GM19452 (cell line): ENCODE data around the gene EYA2.

Experiments used
- ATAC-seq: cut with Tn5 transposase; IDR thresholded peaks from one replicate; pipeline ENCODE4 v1.9.1; 2021; ENCODE audit not compliant: unreplicated experiment

The EYA2 gene

DNA sequence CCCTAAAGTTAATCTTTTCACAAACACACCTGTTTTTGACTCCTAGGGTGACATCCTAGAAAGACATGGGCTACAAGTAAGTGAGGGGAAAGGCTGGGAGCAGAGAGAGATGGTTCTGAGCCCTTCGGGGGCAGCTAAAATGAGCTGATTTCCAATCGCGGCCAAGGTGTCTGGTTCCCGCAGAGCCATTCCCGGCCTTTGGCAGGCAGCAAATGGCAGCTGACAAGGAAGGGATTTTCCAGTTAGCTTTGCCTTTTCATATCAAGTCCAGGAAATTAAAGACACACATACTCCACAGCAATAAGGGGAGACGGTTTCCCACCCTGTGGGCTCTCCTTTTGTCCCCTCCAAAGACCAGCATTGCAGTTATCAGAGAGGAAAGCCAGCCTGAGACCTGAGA, 233.4 kb downstream of the EYA2 start:
- ATAC-seq, result no peak

DNA sequence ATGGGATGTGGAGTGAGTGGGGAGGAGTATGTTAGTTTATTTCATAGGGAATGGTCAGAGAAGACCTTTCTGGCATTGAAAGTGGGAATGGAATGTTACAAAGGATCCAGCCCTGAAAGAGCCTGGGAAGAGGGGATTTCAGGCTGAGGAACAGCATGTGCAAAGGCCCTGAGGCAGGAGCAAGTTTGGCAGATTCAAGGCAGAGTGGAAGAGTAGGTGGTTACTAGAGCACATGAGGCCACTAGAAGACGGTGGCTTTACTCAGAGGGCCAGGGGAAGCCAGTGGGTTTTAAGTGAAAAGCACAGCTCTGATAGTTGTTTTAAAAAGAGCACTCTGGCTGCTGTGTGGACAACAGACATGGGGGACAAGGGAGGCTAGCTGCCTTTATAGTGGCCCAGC, 234.7 kb downstream of the EYA2 start:
- no peak for ATAC-seq

DNA sequence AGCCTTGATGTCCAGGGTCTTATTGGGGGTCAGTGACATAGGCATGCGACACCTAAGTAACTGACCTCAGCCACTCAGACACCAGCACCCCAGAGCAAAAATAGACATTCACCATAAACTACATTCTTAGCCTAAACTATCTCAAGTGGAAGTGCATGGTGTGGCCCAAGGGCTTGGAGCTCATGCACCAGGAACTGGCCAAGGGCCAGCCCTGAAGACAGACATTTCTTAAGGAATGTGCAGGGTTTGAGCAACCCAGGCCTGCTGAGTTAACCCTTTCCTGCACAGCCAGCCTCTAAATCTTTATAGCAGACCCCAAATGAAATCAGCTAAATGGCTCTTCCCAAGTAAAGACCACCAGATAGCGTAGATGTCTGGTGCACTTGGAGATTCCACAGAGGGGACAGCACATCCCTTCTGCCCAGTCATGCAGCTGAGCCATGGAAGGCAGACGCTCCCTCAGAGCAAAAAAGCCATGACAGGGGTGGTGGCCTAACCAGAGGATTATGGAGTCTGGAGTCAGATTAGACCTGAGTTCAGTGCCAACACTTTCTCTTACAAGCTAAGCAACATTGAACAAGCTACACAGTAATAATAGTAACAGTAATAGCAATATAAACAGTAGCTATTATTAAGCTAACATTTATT, 239.3 kb downstream of the EYA2 start:
- ATAC-seq, result no peak

DNA sequence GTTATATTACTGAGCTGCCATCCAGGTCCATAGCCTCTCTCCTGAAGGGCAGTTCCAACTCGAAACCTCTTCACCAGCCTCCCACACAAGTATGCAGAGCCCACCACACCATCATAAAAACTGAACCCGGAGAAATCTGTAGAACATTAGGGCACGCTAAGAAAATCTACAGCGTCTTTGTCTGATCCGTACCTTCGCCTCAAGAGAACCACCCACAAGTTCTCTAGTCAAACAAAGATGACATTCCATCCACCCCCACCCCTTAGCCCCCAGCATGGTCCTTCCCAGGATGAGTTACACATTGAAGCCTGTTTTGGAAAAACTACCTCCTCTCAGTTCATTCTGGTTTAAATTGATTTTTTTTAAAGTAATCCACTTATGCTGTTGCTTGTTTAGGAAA, 242.1 kb downstream of the EYA2 start:
- ATAC-seq, result no peak

DNA sequence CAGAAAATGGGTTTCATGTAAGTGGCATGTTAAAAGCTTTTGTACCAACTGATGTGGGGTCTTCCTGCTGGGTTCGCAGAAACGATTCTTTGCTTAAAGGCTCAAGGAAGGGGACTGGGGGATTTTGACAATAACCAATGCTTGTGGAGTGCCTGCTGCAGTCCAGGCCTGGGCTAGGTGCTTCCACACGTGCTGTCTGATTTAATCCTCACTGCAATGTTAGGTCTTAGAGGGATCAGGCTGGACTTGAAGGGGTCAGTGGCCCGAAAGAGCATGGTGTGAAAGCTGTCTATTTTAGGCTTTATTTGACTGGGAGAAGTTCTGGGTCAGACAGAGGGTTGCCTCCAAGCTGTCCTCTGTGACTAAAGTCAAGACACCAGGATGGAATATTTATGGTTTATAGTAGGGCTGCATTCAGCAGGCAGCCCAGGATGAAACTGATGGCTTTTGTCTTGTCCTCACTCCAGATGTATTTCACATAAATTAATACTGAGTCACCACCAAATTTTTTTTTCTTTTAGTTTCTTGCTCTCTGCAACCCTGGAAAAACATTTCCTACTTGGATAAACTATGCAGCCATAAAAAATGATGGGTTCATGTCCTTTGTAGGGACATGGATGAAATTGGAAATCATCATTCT, 242.7 kb downstream of the EYA2 start:
- no peak for ATAC-seq

DNA sequence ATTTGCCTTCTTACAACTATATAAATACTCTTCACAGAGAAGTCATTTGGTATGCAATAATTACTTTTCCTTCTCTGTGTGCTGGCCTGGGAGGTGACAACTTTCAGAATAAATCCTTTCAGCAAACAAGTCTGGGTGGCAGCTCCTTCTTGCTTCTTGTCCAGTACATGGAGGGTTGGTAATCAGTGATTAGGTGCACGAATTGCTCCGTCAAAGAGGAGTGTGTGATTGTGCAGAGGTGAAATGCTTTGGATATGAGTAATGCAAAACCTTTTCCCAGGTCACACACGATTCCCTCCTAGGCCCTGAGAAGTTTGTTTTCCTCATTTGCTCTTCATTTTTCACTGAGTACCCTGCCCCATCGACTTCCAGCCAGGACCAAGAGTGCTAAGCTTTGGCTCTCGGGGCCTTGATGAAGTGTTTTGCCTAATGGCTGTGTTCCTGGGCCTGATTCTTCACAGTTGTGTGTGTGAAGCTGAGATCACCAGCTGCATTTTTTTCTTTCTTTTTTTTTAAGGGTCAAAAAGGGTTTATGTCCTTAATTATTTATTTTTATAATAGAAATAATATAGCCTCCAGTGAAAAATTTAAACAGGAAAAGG, 245.4 kb downstream of the EYA2 start:
- ATAC-seq, result no peak

DNA sequence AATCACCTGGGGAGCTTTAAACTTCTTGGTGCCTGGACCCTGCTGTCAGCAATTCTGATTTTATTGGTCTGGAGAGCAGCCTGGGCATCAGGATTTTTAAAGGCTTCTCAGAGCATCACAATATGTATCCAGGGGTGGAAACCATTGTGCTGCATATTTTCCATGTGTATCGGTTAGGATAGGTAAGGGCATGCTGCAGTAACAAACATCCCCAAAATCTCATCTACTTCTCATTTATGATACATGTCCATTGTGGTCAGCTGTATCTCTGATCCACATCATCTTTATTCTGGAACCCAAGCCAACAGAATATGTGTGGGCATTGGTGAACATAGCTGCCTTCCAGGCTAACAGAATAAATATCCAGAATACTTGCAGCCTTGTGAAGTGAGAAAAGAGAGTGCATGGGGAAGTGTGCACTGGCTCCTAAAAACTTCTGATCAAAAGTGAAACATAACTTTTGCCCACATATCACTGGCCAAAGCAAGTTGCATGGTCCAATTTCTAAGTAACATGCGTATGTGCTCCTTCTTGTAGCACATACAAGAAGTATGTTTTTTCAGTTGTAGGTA, 246.8 kb downstream of the EYA2 start:
- ATAC-seq, result no peak

DNA sequence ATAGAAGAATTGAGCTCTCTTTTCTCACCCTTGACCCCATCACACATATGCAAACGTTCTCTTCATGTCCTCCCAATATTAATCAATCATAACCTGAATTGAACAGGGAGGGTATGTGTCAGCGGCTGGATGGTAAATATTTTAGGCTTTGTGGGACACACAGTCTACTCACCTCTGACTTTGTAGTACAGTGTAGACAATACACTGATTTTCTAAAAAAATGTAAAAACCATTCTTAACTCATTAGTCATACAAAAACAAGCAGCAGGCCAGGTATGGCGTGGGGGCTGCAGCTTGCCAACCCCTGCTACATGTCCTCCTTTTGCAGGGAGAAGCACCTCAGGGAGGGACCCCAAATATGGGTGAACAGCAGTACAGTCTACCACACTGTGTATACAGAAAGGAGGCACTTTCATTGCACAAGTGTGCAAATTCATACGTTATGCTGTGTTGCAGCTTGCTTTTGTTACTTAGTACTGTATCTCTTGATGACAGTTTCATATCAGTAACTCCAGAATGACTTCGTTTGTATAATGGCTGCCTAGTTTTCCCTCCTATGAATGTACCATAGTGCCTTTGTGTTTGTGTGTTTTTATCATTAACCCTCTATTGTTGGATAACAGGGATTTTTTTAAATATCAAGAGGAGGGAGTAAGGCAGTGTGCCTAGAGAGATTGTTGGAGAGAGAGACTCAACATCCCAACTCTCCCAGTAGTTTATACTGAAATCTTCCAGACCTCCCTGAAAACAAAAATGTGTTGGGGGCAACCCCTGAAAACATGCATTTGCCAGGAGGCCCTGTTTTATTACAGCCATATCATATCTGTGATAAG, 247.5 kb downstream of the EYA2 start:
- no peak for ATAC-seq

DNA sequence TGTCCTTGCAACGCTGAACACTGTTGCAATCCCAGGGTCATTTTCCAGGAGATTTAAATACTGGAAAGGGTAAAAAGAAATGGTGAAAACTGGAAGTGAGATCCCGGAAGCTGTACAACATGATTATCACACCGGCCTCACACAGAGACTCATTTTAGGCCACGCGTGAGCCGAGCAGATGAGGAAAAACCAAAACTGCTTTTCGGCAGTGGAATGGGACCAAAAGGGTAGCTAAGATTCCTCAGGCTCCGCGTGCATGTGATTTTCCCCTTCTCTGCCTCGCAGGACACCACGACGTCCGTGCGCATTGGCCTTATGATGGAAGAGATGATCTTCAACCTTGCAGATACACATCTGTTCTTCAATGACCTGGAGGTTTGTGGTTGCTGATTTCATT, 248.1 kb downstream of the EYA2 start:
- ATAC-seq, result no peak

DNA sequence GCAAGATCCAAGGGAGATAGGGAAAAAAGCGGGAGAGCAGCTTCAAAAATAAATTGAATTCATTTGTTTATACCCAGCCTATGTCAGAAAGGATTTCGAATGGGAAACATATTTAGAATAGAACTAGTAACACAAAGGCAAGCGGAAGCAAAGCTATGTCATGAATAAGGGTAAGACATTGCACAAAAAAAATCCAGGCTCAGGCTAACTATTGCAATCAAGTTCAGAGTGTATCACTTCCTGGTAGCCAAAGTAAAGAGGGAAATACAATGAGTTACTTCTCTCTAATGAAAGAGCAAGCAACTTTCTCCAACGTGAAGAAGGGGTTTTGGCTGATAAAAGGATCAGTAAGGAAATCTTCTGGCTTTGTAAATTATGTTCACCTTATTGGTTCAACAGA, 249.0 kb downstream of the EYA2 start:
- ATAC-seq, result no peak

DNA sequence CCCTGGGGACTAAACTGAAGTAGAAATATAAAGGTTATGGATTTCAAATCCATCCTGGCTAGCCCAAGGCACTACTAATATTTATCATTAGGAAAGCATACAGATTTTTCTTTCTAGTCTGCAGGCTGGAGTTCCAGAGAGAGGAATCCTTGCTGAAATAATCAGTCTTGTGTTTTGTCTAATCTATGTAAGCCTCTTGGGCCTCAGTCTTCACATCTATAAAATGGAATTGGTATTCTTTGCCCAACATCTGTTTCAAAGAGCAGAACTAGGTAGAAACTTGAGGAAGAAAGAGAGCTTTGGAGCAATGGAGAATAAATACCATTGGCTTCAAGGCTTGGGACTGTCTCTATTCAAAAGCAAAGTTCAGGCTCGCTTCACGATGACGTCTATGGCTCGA, 249.8 kb downstream of the EYA2 start:
- no peak for ATAC-seq

DNA sequence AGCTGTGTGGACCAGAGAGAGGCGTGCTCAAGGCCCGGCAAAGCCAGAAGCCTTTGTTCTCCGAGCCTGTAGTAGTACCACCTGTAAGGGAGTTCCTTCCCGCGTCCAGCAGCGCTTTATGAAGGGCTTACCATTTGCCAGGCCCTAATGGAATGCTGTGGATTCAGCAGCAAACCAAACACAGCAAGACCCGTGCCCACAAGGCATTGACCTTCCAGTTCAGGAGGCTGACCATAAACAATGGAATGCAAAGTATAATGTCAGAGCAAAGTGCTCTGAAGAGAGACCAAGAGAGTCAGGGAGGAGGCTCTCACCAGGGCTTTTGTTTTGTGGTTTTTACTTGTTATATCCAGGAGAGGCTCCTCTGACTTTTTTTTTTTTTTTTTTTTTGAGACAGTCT, 252.0 kb downstream of the EYA2 start:
- no peak for ATAC-seq

DNA sequence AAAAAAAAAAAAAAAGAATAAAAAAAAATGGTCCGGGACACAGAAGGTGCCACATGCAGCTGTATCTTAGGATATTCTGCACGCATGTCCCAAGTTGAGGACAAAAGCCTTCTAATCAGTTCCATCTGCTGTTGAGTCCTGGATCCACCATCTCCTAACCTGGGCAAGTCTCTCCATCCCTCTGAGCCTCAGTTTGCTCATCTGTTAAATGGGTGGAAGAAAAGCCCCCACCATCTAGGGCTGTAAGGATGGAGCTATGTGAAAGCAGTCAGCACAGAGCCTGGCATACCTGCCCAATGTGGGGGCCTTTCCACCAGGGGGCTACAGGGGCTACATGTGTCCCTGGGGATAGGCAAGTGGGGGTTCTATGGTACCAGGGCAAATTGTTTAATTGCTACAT, 253.4 kb downstream of the EYA2 start:
- no peak for ATAC-seq

DNA sequence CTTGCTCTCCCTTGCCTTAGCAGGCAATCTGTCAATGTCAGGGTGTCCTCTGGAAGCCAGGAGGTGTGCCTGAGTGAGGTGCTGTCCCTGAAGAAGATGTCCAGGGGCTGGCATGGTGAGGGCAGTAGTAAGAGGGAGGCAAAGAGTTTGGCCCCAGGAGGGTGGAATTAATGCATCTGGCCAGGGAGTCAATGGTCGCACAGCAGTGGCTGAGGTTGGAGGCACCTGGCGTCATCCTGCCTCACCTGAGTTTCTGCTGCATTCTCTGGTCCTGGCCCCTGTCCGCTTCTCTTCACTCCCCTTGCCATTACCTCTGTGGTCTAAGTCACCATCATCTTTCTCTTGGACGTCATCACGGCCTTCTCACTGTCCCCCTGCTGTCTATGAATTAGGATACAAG, 255.3 kb downstream of the EYA2 start:
- ATAC-seq, result no peak

DNA sequence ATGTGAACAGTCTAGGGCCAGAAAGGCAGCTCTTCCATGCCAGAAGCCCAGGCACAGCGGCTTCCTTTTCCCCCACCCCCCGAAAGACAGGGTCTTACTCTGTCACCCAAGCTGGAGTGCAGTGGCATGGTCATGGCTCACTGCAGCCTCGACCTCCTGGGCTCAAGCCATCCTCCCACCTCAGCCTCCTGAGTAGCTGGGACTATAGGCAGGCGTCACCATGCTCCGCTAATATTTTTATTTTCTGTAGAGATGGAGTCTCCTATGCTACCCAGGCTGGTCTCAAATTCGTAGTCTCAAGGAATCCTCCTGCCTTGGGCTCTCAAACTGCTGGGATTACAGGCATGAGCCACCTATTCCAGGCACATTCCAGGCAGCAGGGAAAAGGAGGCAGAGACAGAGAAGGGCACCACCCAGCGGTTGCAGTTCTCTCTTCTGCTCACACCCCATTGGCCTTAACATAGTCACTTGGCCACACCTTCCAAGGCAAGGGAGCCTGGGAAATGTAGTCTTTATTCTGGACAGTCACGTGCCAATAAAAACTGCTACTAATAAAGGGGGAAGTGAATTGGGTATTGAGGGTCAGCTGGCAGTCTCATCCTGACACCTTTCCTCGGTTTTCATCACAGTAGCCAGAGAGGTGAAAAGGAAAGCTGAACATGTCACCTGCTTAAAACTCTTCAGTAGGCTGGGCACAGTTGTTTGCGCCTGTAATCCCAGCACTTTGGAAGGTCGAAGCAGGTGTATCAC, 255.9 kb downstream of the EYA2 start:
- no peak for ATAC-seq

DNA sequence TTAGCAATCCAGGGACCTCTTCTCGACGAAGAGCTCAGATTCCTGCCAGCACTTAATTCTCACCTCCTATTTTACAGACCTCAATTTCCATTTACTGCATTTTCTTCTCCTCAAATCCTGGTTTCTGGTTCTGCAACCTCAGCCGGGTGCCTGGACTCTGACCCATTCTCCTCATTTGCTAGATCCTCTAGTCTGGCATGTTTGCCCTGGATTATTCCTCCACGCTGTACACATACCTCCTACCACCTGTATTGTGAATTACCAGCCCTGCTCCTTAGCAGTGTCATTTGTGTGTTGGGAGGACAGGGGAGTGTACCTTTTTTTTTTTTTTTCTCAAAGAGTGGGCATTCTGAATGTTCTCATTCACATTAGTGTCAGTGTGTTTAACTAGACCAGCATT, 257.4 kb downstream of the EYA2 start:
- ATAC-seq, result no peak

DNA sequence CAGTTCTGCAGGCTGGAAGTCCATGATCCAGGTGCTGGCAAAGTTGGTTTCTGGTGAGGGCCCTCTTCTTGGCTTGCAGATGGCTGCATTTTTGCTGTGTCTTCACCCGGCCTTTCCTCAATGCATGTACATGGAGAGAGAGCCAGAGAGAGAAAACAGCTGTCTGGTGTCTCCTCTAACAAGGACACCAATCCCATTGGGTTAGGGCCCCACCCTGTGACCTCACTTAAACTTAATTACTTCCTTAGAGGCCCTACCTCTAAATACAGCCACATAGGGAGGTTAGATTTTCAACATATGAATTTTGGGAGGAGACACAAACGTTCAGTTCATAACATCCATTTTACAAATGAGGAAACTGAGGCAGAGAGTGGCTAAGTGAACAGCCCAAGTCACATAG, 259.4 kb downstream of the EYA2 start:
- no peak for ATAC-seq

DNA sequence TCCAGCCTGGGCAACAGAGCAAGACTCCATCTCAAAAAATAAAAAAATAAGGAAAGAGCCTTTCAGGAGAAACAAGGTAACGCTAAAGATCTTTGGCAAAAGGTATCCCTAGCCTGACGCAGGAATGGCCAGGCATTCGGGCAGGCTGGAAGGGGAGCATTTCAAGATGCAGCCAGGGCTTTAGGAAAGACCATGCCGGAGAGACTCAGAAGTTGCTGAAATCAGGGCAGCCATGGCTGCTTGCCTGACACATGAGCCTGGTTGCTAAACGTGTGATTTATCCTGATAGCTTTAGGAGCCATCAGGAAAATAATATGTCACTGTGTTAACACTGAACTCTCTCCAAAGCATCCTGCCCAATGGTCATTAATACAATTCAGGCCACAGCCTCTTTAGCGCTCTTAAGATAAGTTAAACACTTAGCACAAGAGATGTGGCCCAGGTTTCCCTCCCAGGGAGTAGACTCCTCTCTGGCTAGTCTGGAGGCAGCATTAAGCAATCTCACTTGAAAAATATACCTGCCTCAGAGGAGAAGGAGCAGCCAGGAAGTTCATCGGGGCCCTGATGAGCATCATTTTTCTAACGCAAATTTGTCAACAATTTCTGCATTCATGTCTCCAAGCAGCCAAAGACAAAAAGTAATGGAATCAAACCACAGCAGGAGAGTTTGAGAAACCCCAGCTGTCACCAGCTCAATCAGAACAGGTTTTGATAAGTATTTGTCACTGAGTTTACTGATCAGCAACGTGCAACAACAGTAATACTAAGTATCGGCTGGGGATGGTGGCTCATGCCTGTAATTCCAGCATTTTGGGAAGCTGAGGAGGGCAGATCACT, 261.9 kb downstream of the EYA2 start:
- no peak for ATAC-seq

DNA sequence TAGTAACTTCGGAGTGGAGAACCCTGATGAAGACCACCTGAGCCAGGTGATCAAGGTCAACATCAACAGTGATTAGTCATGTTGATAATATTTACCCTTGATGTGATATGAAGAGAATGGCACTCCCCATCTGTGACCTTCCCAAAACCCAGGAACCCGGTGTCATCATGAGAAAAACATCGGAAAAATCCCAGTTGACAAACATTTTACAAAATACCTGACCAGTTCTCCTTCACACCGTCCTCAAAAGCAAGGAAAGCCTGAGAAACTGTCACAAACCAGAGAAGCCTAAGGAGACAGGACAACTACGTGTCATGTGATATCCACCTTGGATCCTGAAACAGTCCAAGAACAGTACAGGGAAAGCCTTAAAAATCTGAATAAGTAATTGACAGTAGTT, 264.5 kb downstream of the EYA2 start:
- no peak for ATAC-seq

DNA sequence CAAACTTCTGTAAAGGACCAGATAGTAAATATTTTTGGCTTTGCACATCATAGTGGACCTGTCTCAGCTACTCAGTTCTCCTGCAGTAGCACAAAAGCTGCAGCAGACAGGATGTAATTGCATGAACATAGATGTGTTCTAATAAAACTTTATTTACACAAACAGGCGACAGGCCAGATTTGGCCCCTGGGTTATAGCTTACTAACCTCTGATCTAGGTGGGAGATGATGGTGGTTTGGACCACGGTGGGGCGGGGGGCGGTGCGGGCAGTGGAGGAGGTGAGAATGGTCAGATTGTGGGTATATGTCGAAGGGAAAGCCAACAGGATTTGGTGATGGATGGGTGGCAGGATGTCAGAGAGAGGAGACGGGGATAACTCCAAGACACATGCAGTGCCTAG, 265.6 kb downstream of the EYA2 start:
- ATAC-seq, result no peak
